IMR-90 (cell line): Measurements from ENCODE around the gene LRP1B. TPM values are rescaled to one million over a fixed set of nuclear protein-coding genes. Genes with fewer than 3 reads are reported as not detected.

ENCODE experiments used
- ATAC-seq: fragments of 200-7000 bp; cut with Tn5 transposase; 2 replicates; pipeline ENCODE4 v1.9.1; 2020; ENCODE audit warnings: low read depth, mild to moderate bottlenecking, moderate library complexity
- BruUV-seq: library from RNA; stranded (reverse); fragments of 400-500 nt; replicated peaks from 2 replicates; lab custom pipeline; 2021; lab: Mats Ljungman, UMichigan
- CTCF ChIA-PET: fragments of 300-600 bp; formaldehyde crosslinking; extraction: SDS; loops from one replicate; lab custom pipeline; 2021; ENCODE audit warnings: antibody characterized with exemption; lab: Yijun Ruan, JAX
- POLR2A ChIA-PET: fragments of 300-600 bp; sonication (Branson Sonifier 250); formaldehyde crosslinking; loops from one replicate; lab custom pipeline; 2022; ENCODE audit warnings: antibody characterized with exemption; ENCODE audit not compliant: unreplicated experiment; lab: Charles Lee
- DNase-seq: peaks from one replicate; pipeline ENCODE4 v3.0.0; 2013
- H2AFZ ChIP-seq: replicated peaks from 2 replicates; pipeline ENCODE3; 2013; ENCODE audit warnings: low read length, mild to moderate bottlenecking; ENCODE audit not compliant: poor library complexity
- H2AK5ac ChIP-seq: 2 replicates; pipeline ENCODE4 v1.6.1; 2013; ENCODE audit warnings: low read depth, low read length, inconsistent platforms
- H2AK9ac ChIP-seq: replicated peaks from 2 replicates; pipeline ENCODE3; 2013; ENCODE audit warnings: mild to moderate bottlenecking, low read depth, low read length, moderate library complexity; ENCODE audit not compliant: poor library complexity
- H2BK120ac ChIP-seq: 2 replicates; pipeline ENCODE4 v1.6.1; 2013; ENCODE audit warnings: low read depth, low read length, inconsistent platforms
- H2BK15ac ChIP-seq: 3 replicates; pipeline ENCODE4 v1.6.1; 2013; ENCODE audit warnings: low read depth, low read length, inconsistent platforms
- H2BK20ac ChIP-seq: 2 replicates; pipeline ENCODE4 v1.6.1; 2013; ENCODE audit warnings: low read depth, mild to moderate bottlenecking, inconsistent platforms, low read length, moderate library complexity
- H2BK5ac ChIP-seq: 2 replicates; pipeline ENCODE4 v1.6.1; 2013; ENCODE audit warnings: mild to moderate bottlenecking, low read depth, low read length, inconsistent platforms; ENCODE audit not compliant: poor library complexity, severe bottlenecking
- H3K14ac ChIP-seq: replicated peaks from 2 replicates; pipeline ENCODE4 v1.6.1; 2013; ENCODE audit warnings: low read depth, low read length, inconsistent platforms
- H3K18ac ChIP-seq: 2 replicates; pipeline ENCODE4 v1.6.1; 2013; ENCODE audit warnings: low read depth, low read length, control low read depth
- H3K23ac ChIP-seq: 2 replicates; pipeline ENCODE4 v1.6.1; 2013; ENCODE audit warnings: low read depth, low read length, inconsistent platforms
- H3K27ac ChIP-seq: 2 replicates; pipeline ENCODE4 v1.5.1; 2013; ENCODE audit warnings: mild to moderate bottlenecking, control low read depth, low read length; ENCODE audit not compliant: insufficient read depth
- H3K27me3 ChIP-seq: 2 replicates; pipeline ENCODE4 v1.6.1; 2013; ENCODE audit warnings: low read length; ENCODE audit not compliant: control insufficient read depth, insufficient read depth
- H3K36me3 ChIP-seq: 2 replicates; pipeline ENCODE4 v1.6.1; 2013; ENCODE audit warnings: low read length, mixed read lengths; ENCODE audit not compliant: control insufficient read depth, insufficient read depth
- H3K4ac ChIP-seq: 2 replicates; pipeline ENCODE4 v1.6.1; 2013; ENCODE audit warnings: low read depth, low read length, inconsistent platforms
- H3K4me1 ChIP-seq: 2 replicates; pipeline ENCODE4 v1.6.1; 2013; ENCODE audit warnings: low read length, mixed read lengths; ENCODE audit not compliant: control insufficient read depth, insufficient read depth
- H3K4me2 ChIP-seq: 2 replicates; pipeline ENCODE4 v1.6.1; 2013; ENCODE audit warnings: low read depth, mild to moderate bottlenecking, control low read depth, low read length, moderate library complexity
- H3K4me3 ChIP-seq: 2 replicates; pipeline ENCODE4 v1.5.1; 2013; ENCODE audit warnings: low read depth, mild to moderate bottlenecking, control low read depth, low read length, moderate library complexity; ENCODE audit not compliant: insufficient read depth
- H3K56ac ChIP-seq: 2 replicates; pipeline ENCODE4 v1.6.1; 2013; ENCODE audit warnings: low read length, inconsistent platforms; ENCODE audit not compliant: insufficient read depth; ENCODE audit errors: extremely low read depth
- H3K79me1 ChIP-seq, 2 experiments: 2 replicates each; pipeline ENCODE4 v1.6.1; 2013; ENCODE audit warnings: low read length in 2 of 2, inconsistent platforms in 1 of 2, low read depth in 1 of 2
- H3K9ac ChIP-seq: 2 replicates; pipeline ENCODE4 v1.6.1; 2013; ENCODE audit warnings: low read depth, low read length, control low read depth
- H3K9me1 ChIP-seq: 2 replicates; pipeline ENCODE4 v1.6.1; 2013; ENCODE audit warnings: low read length, inconsistent platforms; ENCODE audit not compliant: insufficient read depth
- H3K9me3 ChIP-seq: 2 replicates; pipeline ENCODE4 v1.6.1; 2013; ENCODE audit warnings: low read length; ENCODE audit not compliant: control insufficient read depth, insufficient read depth
- H4K20me1 ChIP-seq: 2 replicates; pipeline ENCODE4 v1.6.1; 2013; ENCODE audit warnings: low read length, inconsistent platforms; ENCODE audit not compliant: insufficient read depth
- H4K5ac ChIP-seq: 2 replicates; pipeline ENCODE4 v1.6.1; 2013; ENCODE audit warnings: mild to moderate bottlenecking, low read depth, low read length, control low read depth
- H4K8ac ChIP-seq, 2 experiments: 2 replicates each; pipeline ENCODE4 v1.6.1; 2013; ENCODE audit warnings: low read depth in 2 of 2, low read length in 2 of 2, control low read depth in 1 of 2, inconsistent platforms in 1 of 2
- H4K91ac ChIP-seq: 2 replicates; pipeline ENCODE4 v1.6.1; 2013; ENCODE audit warnings: low read depth, low read length, inconsistent platforms; ENCODE audit not compliant: insufficient read depth
- MAFK ChIP-seq: IDR thresholded peaks from 2 replicates; pipeline ENCODE4 v1.6.1; 2012; ENCODE audit warnings: low read depth, low read length, improper control_type of control experiment
- MXI1 ChIP-seq: IDR thresholded peaks from 2 replicates; pipeline ENCODE4 v1.6.1; 2012; ENCODE audit warnings: low read depth, mild to moderate bottlenecking, low read length, moderate library complexity, borderline replicate concordance
- WGBS, 2 experiments: methylation state at CpG; one replicate each; pipeline versions ENCODE4 v1.1.5 to v1.1.7; 2013; ENCODE audit warnings: missing lambda C conversion rate in 2 of 2; ENCODE audit not compliant: insufficient read length in 1 of 2; ENCODE audit errors: extremely low coverage in 2 of 2; 5-methylcytosine and 5-hydroxymethylcytosine counted together
- dilution Hi-C: fragments of 300-500 bp; cut with HindIII; formaldehyde crosslinking; loops from one replicate; pipeline ENCODE4 v1.14.3; 2018; ENCODE audit warnings: low sequenced_read_pairs; ENCODE audit not compliant: unreplicated experiment
- in situ Hi-C: fragments of 300-500 bp; cut with MboI; formaldehyde crosslinking; loops from 3 replicates; pipeline ENCODE4 v1.14.3; 2019; ENCODE audit warnings: low sequenced_read_pairs, inconsistent platforms, mixed read lengths
- intact Hi-C: fragments of 100-400 bp; cut with micrococcal nuclease; formaldehyde crosslinking; loops from 2 replicates; pipeline ENCODE4 v1.10.0; 2022
- polyA plus RNA-seq, 3 experiments: library from polyadenylated mRNA; depleted of rRNA; stranded (reverse); fragments of >200 nt; gene quantifications; 2 replicates each; pipeline ENCODE4 v1.2.3, GENCODE V29; 2012; ENCODE audit warnings: low replicate concordance in 1 of 3
- total RNA-seq: library from RNA; depleted of rRNA; stranded (reverse); fragments of >200 nt; gene quantifications from 2 replicates; pipeline ENCODE4 v1.2.3, GENCODE V29; 2012

The LRP1B gene
- total and polyA plus RNA-seq, 2 of the 4 experiments (the other 2 are of a cell fraction), result under 0.01 to 0.02 TPM

GRCh38 chr2:141586985-141587384 lies 543.8 kb downstream of the LRP1B start:
- Histone ChIP-seq H2AFZ (no peak overlapping the region), H2BK120ac (no peak overlapping the region), H4K91ac (no peak overlapping the region), H3K4me3 (no peak overlapping the region), H3K27ac (no peak overlapping the region), H3K4ac (no peak overlapping the region), H3K27me3 (no peaks in the 10 kb centered on the region), H4K8ac (no peak overlapping the region), H3K23ac (no peak overlapping the region), H3K4me2 (no peak overlapping the region), H3K79me1 (no peaks in the 10 kb centered on the region), H3K36me3 (no peaks in the 10 kb centered on the region), H3K9me3 (no peaks in the 10 kb centered on the region), H3K56ac (no peak overlapping the region), H3K9ac (no peak overlapping the region), H2BK5ac (no peak overlapping the region), H3K9me1 (no peaks in the 10 kb centered on the region), H3K18ac (no peak overlapping the region), H3K14ac (no peak overlapping the region), H2AK5ac (no peak overlapping the region), H3K4me1 (no peaks in the 10 kb centered on the region), H2AK9ac (no peak overlapping the region), H4K20me1 (no peaks in the 10 kb centered on the region), H2BK20ac (no peak overlapping the region), H2BK15ac (no peak overlapping the region), H4K5ac (no peak overlapping the region)
- WGBS, 2 experiments, result no CpG with 5 or more reads among the region's 1 CpG
- BruUV-seq, result no TSS peak
- no peak for DNase-seq
- TF ChIP-seq MXI1 (no peak), MAFK (peak; percentile 97)
- ATAC-seq, result no peak
- intact Hi-C loops (no loop called here), in situ Hi-C loops (no loop called here), dilution Hi-C loops (no loop called here)
- CTCF ChIA-PET, result no interaction called here
- POLR2A ChIA-PET, result no interaction called here
